Activated CD4-positive, alpha-beta T cell treated with anti-CD3 and anti-CD28 coated beads, Interleukin-2, amount 50 U/mL, for 16 hours (primary cell): ENCODE results near the gene NSUN7.

Experiments used
- DNase-seq: peaks from one replicate; pipeline ENCODE4 v3.0.0-alpha.2; 2020

NSUN7 gene

DNA sequence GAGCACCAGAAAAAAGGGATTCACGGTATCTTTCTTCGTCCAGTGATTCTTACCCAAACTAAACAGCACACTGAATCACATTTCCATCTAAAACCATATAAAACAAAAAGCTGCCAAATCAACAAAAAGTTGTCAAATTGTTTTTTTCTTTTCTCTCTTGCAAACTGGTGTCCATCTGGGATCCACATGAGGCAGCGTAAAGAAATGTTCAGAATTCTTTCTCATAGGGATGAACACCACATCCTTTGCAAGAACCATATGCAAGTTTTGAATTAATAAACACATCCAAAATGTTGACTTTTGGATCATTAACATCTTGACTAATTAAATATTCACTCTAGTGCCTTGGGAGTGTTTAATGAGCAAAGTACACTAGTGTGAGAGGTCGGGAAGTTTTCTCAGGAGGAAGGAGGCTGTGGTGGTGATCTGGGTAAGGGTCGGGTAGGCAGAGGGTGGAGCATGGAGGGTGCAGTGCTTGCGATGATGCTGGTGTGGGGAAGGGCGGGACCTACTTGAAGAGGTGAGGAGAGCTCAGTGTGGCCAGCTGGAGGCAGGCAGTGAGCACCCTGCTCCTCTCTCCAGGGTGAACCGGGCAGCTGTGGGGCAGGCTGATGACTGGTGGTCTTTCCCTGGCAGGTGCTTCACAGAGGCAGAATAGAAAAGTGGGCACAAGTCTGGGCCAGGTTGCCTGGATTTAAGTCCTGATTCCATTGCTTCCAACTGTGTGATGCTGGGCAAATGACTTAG is 72.8 kb downstream of the NSUN7 start:
- DNase-seq = no peak

DNA sequence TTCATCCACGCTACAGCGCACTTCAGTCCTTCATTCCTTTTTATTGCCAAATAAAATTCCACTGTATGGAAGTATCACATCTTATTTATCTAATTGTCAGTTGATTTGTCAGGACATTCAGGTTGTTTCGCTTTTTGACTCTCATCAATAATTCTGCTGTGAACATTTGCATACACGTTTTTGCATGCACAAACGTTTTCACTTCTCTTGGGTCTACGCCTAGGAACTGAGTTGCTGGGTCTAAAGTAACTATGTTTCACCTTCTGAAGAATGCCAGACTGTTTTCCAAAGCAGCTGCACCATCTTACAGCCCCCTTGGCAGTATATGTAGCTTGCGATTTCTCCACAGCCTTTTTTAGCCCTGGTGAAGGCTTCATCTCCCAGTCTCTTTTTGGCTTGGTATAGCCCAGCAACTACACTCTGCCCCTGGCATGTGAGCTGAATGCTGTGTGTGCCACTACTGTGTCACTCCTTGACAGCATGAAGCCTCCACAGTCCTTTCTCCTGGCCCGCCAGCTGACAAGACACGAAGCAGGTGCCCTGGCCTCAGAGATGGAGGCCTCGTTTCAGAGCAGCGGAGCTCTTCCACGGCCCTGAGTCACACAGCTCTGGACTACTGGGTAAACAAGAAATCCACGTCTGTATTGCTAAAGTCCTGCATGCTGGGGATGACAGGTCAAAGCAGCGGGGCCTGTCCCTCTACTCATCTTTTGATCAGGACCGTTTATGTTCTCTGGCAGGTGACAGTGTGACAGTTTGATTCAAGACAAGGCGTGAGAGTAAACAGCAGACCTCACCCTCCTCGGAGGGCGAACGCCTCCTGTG is 75.5 kb downstream of the NSUN7 start:
- no peak for DNase-seq

DNA sequence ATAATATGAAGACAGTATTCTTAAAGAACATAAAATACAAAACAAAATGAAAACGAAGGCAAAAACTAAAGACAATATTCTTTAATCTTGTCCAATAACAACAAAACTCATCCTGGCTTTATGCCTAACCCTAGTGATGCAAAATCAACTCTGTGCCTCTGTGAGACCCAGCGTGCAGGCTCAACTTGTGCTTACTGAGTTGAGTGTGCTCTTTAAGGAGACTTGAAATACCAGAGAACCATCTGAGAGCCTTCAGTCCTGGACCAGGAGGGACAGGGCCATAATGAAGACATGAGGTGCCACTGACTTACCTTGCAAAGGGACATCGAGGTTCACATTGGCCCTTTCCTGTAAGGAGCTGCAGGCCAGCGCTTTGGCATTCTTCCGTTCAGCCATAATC is 77.1 kb downstream of the NSUN7 start:
- no peak for DNase-seq

GRCh38 chr4:40827758-40828157 is 78.0 kb downstream of the NSUN7 start:
- DNase-seq = no peak

DNA sequence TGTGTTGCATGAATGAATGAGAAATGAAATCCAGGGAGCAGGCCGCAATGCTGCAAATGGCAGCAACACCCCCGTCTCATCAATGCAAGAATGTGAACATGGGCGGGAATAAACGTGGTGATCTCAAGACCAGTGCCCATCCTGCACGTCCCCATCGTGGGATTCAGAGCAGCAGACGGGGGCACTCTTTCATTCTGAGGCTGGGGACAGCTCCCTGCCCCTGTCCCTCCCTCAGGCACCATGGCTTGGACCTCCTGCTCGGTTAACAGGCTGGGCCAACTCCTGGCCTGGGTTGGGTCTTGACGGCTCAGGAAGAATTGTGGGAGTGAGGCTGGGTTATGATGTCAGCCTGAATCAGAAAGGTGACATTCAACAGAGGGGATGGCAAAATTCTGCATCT is 78.9 kb downstream of the NSUN7 start:
- no peak for DNase-seq

DNA sequence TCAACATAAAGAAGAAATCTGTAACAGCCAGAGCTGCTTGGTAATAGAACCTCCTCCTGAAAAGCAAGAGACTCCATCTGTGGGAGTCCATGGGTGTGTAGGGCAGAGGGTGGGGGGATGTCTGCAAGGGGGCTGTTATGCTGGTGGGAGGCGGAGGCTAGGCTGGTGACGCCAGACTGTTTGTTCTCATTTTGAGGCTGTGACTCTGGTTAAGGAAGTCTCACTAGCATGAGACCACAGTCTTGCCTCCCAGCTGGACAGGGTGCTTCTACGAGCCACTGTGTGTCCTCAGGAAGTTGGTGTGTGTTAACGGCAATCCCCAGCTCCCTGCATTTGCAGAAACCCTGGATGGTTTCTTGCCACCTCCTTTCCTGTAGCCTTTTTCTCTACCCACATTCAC is 79.8 kb downstream of the NSUN7 start:
- no peak for DNase-seq

- no peak for DNase-seq
These were observed 81.6 kb downstream of the NSUN7 start for GRCh38 chr4:40831146-40831907.

DNA sequence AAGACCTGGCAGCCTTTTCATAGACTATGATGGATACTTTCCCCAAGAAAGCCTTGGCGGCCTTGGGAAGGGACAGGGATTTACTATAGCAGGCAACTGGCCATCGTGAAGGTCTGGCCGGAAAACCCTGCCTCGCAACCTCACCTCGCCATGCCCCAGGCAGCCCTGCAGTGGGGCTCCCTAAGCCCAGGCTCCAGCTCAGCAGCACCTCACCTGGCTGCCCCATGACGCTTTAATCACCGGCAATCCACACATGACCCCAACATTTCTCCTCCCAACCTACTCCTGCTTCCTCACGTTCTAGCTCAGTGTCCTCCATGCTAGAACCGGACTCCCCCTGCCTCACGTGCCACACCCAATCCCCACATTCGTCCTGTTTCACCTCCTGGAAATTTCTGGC is 82.4 kb downstream of the NSUN7 start:
- DNase-seq = no peak

DNA sequence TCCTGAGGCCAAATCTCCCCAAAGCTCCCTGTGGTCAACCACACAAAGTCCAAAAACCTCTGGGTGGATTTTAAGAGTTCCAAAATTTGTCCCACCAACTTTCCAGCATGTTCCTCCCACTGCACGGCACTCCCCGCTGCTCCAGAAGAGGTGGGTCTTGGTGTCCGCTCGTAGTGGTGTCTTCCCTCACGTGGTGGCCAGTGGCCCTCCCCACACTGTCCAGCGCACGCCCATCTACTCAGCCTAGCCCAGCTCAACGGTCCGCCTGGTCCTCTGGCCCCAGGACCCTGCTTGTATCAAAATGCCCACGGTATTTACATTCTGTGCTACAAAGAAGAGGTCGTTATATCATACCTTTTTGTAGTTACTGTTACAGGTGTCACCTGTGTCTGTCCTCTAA is 83.5 kb downstream of the NSUN7 start:
- no peak for DNase-seq

DNA sequence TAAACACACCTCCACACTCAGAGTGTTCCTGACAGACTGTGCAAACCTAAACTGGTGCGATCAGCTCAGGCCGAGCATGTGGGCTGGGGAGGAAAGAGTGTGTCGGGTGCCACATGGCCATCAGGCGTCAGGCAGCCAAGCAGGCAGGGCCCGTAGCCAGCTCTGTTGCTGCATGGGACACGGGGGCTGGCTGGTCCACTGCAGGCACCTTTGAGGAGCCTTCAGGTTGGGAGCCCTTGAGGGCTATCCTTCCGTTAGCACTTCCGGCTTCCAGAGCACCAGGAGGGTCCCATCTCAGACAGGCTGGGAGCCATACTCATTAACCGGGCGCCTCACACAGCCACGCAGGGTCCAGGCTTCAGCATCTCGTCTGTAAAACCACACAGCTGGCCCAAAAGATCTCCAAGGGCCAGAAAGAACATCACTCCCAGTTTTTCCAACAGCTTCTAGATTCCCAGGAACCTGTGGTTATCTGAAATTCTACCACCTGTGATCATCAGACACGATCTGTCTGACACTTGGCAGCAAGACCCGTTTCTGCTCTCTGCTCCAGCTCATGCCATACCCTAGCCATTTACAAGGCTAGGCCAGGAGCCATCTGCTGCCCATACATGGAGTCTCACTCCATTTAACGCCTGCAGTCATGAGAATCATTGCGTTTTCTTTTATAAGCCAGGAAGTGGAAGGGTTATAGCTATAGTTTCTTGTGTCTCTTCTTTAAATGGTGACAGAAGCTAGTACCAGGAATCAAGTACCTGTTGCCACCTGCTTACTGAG is 87.5 kb downstream of the NSUN7 start:
- no peak for DNase-seq

DNA sequence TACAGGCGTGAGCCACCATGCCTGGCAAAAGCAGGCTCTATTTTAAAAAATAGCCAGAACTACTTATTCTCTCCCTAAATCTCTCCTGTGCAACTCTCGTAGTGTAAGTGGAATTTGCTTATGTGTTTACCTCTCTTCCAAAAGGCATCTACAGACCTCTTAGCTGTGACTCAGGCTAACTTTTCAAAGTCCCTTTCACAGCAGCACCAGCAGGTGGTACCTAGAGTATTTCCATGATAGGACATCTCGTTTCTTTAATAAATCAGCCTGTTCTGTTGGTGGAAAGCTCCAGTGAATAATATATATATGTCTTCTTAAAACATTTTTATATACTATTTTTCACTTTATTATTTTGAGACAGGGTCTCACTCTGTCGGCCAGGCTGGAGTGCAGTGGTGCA is 89.0 kb downstream of the NSUN7 start:
- no peak for DNase-seq

DNA sequence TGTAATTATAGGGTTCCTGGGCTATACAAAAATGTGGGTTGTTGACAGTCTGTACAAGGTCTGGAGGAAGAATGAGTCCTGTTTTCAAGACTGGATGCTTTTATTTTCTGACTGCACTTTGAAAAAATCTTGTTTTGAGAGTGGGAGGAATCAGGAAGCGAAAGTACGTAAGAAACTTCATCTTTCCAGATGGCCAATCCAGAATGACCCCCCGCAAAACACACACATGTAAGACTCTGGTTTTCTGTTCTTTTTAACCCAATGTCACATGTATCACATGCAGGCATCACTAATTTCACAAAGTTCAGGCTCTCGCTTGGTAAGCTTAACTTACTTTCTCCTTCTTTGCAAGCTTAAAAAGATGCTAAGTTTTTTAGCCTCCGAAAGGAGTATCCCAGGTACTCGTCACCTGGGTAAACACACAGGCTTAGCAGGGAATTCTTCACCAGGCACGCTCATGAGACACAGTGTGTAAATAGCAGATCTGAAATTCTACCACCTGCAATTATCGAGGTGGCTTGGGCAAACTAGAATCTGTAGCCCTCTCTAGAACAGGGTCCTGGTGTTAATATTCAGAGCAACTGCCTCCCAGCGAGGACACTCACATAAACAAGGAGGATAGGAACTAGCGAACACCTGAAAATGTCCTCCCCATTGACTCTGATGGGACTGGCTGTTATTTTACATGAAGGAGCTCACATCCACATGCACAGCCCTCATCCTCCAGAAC is 90.7 kb downstream of the NSUN7 start:
- DNase-seq = no peak

GRCh38 chr4:40840985-40841571 is 91.3 kb downstream of the NSUN7 start:
- DNase-seq = peak; percentile 79

DNA sequence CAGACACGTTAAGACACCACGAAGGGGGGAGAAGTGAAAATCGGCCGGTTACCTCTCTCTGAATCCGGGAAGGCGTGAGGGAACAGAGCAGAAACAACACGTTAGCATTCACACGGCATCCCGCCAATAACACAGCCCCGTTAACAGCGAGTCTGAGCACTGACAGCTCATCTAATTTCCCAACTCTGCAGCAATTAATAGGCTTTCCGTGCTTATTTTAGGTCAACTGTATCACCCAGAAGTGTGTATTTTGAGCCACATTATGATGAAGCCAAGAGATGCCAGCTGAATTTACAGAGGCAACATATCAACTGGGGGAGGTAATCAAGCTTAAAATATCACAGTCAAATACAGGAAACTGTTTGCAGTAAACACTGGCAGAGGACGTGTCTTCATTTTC is 92.6 kb downstream of the NSUN7 start:
- DNase-seq = no peak

DNA sequence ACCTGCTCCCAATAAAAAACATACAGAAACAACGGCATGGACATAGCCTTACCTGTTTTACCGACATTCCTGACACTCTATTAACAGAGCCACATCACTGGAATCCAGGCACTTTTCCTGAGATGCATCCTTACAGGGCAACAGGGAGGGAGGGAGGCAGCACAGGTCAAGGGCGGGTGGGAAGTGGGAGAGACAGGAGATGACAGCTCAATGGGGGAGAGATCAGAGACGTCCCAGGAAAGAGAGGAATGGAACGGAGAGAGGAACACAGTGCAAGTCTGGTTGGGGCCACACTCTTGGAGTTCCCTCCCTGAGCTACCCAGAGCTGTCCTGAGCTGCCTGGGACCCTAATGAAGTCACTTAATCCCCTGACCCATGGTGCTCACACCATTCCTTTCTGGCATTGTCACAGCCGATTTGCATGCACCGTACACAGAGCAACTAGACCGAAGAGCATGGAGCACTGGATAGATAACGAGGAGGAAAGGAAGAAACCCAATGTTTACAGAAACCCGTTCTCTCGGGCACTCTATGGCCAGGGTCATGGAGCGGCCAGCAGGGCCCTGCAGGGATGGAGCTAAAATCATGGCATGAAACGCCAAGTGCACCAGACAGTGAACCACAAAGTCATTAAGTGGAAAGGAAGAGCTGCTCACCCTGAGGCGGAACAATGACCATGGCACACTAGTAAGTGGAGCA is 93.1 kb downstream of the NSUN7 start:
- no peak for DNase-seq

GRCh38 chr4:40843696-40844095 is 93.9 kb downstream of the NSUN7 start:
- DNase-seq = peak; percentile 46

GRCh38 chr4:40844261-40844660 is 94.5 kb downstream of the NSUN7 start:
- DNase-seq = no peak

DNA sequence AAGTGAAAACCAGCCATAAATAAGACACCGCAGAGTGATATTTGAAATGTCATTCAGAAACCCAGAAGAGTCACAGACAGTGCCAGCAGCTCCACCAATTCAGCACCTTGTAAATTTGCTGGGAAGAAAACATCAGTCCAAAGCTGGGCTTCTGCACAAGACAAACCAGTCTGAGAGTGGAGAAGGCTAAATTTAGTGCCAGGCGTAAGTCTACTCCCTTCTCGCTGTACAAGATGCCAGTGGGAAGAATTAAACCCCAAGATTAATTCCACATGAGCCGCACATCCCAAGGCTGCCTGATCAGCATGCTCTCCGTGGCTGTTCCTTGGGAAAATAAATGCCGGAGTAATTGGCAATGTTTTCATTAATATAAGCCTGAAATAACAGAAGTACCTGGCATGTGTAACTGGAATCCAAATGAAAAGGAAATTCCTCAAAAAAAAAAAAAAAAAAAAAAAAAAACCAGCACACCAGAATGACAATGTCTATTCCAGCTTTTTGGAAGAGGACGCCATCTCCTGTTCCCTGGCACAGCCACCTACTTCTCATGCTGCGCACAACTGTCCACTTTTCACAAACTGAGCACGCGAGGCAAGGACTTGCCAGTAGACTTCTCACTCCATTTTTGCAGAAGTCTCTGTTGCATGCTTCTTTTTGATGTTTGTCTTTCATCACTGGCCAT is 95.5 kb downstream of the NSUN7 start:
- no peak for DNase-seq

GRCh38 chr4:40846532-40846931 is 96.8 kb downstream of the NSUN7 start:
- DNase-seq = no peak

GRCh38 chr4:40848251-40848650 is 98.5 kb downstream of the NSUN7 start:
- no peak for DNase-seq

- DNase-seq = no peak
These were observed 99.2 kb downstream of the NSUN7 start for GRCh38 chr4:40848940-40849339.
